ENCODE results near the gene B3GALT2.

The B3GALT2 gene

GRCh38 chr1:193181536-193181935 is 4.9 kb downstream of the B3GALT2 start:
- DNase-seq: no peak

- no peak for DNase-seq
Measured at GRCh38 chr1:193179094-193179493, 7.3 kb downstream of the B3GALT2 start.

GRCh38 chr1:193176788-193177187 is 9.6 kb downstream of the B3GALT2 start:
- no peak for DNase-seq

GRCh38 chr1:193176113-193176512 is 10.3 kb downstream of the B3GALT2 start:
- no peak for DNase-seq

- DNase-seq: no peak
Measured at GRCh38 chr1:193157360-193157759, 29.1 kb downstream of the B3GALT2 start.

- no peak for DNase-seq
Measured at GRCh38 chr1:193156822-193157142, 29.6 kb downstream of the B3GALT2 start.

GRCh38 chr1:193156117-193156821 is 30.1 kb downstream of the B3GALT2 start:
- DNase-seq: no peak

GRCh38 chr1:193144999-193145398 is 41.4 kb downstream of the B3GALT2 start:
- DNase-seq: no peak

GRCh38 chr1:193144361-193144938 is 42.0 kb downstream of the B3GALT2 start:
- DNase-seq: no peak

- no peak for DNase-seq
Measured at GRCh38 chr1:193143285-193143684, 43.1 kb downstream of the B3GALT2 start.

- no peak for DNase-seq
Measured at GRCh38 chr1:193142409-193142808, 44.0 kb downstream of the B3GALT2 start.

GRCh38 chr1:193141804-193142203 is 44.6 kb downstream of the B3GALT2 start:
- no peak for DNase-seq

- no peak for DNase-seq
Measured at GRCh38 chr1:193140254-193140653, 46.2 kb downstream of the B3GALT2 start.

- DNase-seq: no peak
Measured at GRCh38 chr1:193131266-193131860, 55.0 kb downstream of the B3GALT2 start.

Data from activated T-cell treated with anti-CD3 and anti-CD28 coated beads for 4 hours (primary cell).